Central memory CD8-positive, alpha-beta T cell (primary cell): Measurements from ENCODE around the gene ZNF532.

ENCODE experiments used
- ATAC-seq: fragments of 150-1000 bp; cut with Tn5 transposase; replicated peaks from 2 replicates; pipeline ENCODE4 v1.10.0; 2022; ENCODE audit warnings: mild to moderate bottlenecking, moderate FRiP score, moderate number of reproducible peaks; ENCODE audit not compliant: poor library complexity, severe bottlenecking; ENCODE audit errors: extremely low read depth
- DNase-seq, 2 donors: peaks; one replicate each; pipeline ENCODE4 v3.0.0; 2021; ENCODE audit warnings: low spot score in 2 of 2
- H3K27ac Mint-ChIP-seq: one replicate; pipeline ENCODE4 v1.8.0; 2022; ENCODE audit warnings: low read depth, mild to moderate bottlenecking, moderate library complexity, mixed read lengths
- H3K27me3 Mint-ChIP-seq: one replicate; pipeline ENCODE4 v1.8.0; 2022; ENCODE audit warnings: mixed read lengths
- H3K36me3 Mint-ChIP-seq: one replicate; pipeline ENCODE4 v1.8.0; 2022; ENCODE audit warnings: mild to moderate bottlenecking, moderate library complexity, mixed read lengths; ENCODE audit not compliant: insufficient read depth
- H3K4me1 Mint-ChIP-seq: one replicate; pipeline ENCODE4 v1.8.0; 2022; ENCODE audit warnings: mixed read lengths
- H3K4me3 Mint-ChIP-seq: one replicate; pipeline ENCODE4 v1.8.0; 2022; ENCODE audit warnings: mild to moderate bottlenecking, moderate library complexity, mixed read lengths
- H3K9me3 Mint-ChIP-seq: one replicate; pipeline ENCODE4 v1.8.0; 2022; ENCODE audit warnings: mixed read lengths

The ZNF532 gene

GRCh38 chr18:58866066-58866772 lies 1.5 kb downstream of the ZNF532 start:
- H3K9me3 Mint-ChIP-seq: no peaks in the 10 kb centered on the region
- DNase-seq (no peak), ATAC-seq (no peak)
- peaks cover 45% of the 10 kb centered on the region for H3K4me1 Mint-ChIP-seq
- H3K4me3 Mint-ChIP-seq: no peak overlapping the region
- no peak overlapping the region for H3K27ac Mint-ChIP-seq
- peaks cover 11% of the 10 kb centered on the region for H3K27me3 Mint-ChIP-seq
- peaks cover 21% of the 10 kb centered on the region for H3K36me3 Mint-ChIP-seq

- ATAC-seq (no peak), DNase-seq (no peak)
- H3K27me3 Mint-ChIP-seq: peaks cover 11% of the 10 kb centered on the region
- H3K4me3 Mint-ChIP-seq: no peak overlapping the region
- no peak overlapping the region for H3K27ac Mint-ChIP-seq
- H3K4me1 Mint-ChIP-seq: peaks cover 49% of the 10 kb centered on the region
- peaks cover 21% of the 10 kb centered on the region for H3K36me3 Mint-ChIP-seq
- no peaks in the 10 kb centered on the region for H3K9me3 Mint-ChIP-seq
These were observed 2.1 kb downstream of the ZNF532 start for GRCh38 chr18:58866773-58867150.

DNA sequence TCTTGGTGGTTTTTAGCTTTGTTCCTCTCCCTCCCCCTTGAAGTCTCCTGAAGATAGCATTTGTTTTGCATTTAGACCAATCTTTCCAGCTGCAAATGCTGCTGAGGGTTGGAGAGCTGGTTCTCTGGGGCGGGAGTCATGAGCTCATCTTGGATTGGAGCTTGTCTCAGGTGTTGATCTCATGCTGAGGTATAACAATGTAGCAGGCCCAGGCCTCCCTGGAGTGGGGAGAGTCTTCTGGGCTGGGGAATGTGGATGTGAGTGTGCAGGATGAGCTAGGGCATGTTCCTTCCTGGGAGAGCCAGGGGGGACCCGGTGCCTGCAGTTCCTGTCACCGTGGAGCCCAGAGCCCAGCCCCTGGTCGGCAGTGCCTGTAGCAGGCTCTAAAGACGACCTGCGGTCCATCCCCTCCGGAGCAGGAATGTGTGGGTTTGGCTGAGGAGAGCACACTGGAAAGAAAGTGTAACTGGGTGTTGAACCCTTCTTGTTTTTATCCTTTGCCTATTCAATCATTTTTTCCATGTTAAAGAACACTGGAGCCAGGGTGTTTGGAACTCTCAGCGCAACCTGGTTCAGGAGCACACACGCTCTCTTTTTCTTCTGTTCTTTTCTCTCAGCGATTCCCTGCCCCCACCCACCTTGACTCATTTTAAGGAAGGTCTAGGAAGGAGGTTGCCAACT lies 2.7 kb downstream of the ZNF532 start:
- no peaks in the 10 kb centered on the region for H3K9me3 Mint-ChIP-seq

GRCh38 chr18:58868440-58868839 lies 3.8 kb downstream of the ZNF532 start:
- DNase-seq (no peak), ATAC-seq (no peak)
- Mint-ChIP-seq H3K27ac (no peak overlapping the region), H3K27me3 (peaks cover 11% of the 10 kb centered on the region), H3K9me3 (no peaks in the 10 kb centered on the region), H3K4me1 (peaks cover 44% of the 10 kb centered on the region), H3K36me3 (peaks cover 22% of the 10 kb centered on the region), H3K4me3 (no peak overlapping the region)

More for the DNA sequence above, 2.7 kb downstream of the ZNF532 start:
- H3K36me3 Mint-ChIP-seq: peaks cover 21% of the 10 kb centered on the region
- peaks cover 11% of the 10 kb centered on the region for H3K27me3 Mint-ChIP-seq
- no peak for DNase-seq
- no peak for ATAC-seq
- H3K4me3 Mint-ChIP-seq: no peak overlapping the region
- H3K27ac Mint-ChIP-seq: no peak overlapping the region
- H3K4me1 Mint-ChIP-seq: peaks cover 49% of the 10 kb centered on the region

- no peaks in the 10 kb centered on the region for H3K9me3 Mint-ChIP-seq
- no peak for DNase-seq
- no peak overlapping the region for H3K27ac Mint-ChIP-seq
- no peak overlapping the region for H3K4me3 Mint-ChIP-seq
- peaks cover 8% of the 10 kb centered on the region for H3K27me3 Mint-ChIP-seq
- peaks cover 24% of the 10 kb centered on the region for H3K36me3 Mint-ChIP-seq
- no peak for ATAC-seq
- H3K4me1 Mint-ChIP-seq: peaks cover 36% of the 10 kb centered on the region
These were observed 5.5 kb downstream of the ZNF532 start for GRCh38 chr18:58870130-58870529.

DNA sequence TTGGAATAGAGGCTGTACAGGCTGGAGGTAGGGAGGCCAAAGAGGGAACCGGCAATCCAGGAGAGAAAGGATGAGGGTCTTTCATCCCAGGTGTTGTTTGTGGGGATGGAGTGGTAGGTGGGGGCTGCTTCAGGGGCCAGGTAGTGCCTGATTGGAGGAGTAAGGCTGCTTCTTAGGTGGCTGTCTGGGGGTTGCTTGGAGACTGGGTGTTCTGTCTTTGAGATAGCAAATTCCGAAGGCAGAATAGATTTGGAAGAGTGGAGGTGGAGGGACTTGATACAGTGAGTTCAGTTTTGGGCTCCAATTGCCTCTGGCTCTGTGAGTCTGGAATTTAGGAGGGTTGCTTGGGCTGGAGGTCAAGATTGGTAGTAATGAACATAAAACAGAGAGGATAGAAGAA lies 5.9 kb downstream of the ZNF532 start:
- Mint-ChIP-seq H3K36me3 (peaks cover 21% of the 10 kb centered on the region), H3K9me3 (no peaks in the 10 kb centered on the region), H3K27ac (no peak overlapping the region), H3K27me3 (peaks cover 3% of the 10 kb centered on the region), H3K4me1 (peaks cover 31% of the 10 kb centered on the region), H3K4me3 (no peak overlapping the region)
- ATAC-seq: no peak
- no peak for DNase-seq

DNA sequence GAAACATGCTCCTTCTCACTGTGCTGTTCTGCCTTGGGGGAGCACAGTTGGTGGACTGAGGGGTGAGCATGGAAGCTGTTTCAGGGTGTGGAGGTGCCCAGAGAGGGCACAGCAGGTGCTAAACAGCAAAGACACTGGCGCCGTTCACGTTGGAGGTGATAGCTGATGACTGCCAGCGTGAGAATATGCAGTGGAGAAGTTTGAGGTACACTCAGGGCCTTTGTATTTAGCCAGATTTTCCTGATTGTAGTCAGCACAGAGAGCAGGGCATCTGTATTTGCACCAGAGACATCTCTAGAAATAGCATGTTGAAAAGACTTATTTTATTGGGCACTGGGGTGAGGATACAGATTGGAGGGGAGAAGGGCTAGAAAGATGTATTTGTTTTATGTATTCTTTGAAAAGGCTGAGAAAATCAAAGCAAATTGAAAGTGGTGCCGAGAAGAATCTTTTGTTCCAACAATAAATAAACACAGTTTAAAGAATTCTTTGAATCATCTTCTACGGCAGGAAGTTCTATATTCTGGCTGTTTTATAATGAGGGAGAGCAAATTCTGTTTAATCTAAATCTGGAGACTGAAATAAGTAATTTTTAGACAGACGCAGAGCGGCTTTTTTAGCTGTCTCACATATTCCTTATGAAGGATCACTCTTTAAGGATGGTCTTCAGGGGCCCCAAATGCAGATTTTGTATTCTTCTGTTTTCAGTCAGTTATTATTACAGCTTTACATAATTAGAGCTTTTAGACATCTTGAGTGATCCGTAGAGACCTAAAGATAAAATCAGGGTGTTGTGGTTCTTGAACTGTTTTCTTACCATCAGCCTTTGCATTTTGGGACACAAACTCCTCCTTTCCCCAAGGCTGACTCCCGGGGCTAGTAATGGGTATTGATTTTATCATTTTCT lies 7.1 kb downstream of the ZNF532 start:
- DNase-seq (no peak), ATAC-seq (no peak)
- Mint-ChIP-seq H3K4me1 (peaks cover 22% of the 10 kb centered on the region), H3K9me3 (no peaks in the 10 kb centered on the region), H3K4me3 (no peak overlapping the region), H3K36me3 (peaks cover 21% of the 10 kb centered on the region), H3K27ac (no peak overlapping the region), H3K27me3 (no peaks in the 10 kb centered on the region)

- H3K36me3 Mint-ChIP-seq: peaks cover 20% of the 10 kb centered on the region
- no peak for DNase-seq
- H3K4me3 Mint-ChIP-seq: no peak overlapping the region
- H3K27ac Mint-ChIP-seq: no peak overlapping the region
- no peaks in the 10 kb centered on the region for H3K27me3 Mint-ChIP-seq
- no peaks in the 10 kb centered on the region for H3K9me3 Mint-ChIP-seq
- ATAC-seq: no peak
- H3K4me1 Mint-ChIP-seq: peaks cover 11% of the 10 kb centered on the region
These were observed 14.0 kb downstream of the ZNF532 start for GRCh38 chr18:58878640-58879039.

DNA sequence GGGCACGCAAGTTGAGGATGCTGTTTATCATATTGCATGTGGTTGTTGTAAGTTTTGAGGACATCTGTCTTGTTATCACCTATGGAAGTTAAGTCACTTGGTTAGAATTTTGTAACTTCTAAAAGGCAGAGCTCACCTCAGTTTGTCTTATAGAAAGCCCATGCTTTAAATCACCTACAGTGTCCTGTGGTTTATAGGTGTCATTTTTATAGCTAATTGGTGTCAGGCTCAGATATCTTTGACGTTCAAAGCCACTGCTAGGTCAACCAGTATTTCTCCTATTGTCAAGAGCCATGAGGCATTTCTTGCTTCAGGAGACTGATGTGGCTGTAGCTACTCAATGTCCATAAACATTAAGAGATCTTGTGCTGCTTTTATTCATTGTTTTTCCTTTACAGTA lies 16.8 kb downstream of the ZNF532 start:
- Mint-ChIP-seq H3K27ac (no peak overlapping the region), H3K27me3 (no peaks in the 10 kb centered on the region), H3K36me3 (peaks cover 16% of the 10 kb centered on the region), H3K4me1 (peaks cover 11% of the 10 kb centered on the region), H3K9me3 (no peaks in the 10 kb centered on the region), H3K4me3 (no peak overlapping the region)
- DNase-seq (no peak), ATAC-seq (no peak)

- no peak for ATAC-seq
- Mint-ChIP-seq H3K9me3 (no peaks in the 10 kb centered on the region), H3K27ac (peak overlapping the region; percentile 44), H3K27me3 (no peaks in the 10 kb centered on the region), H3K36me3 (peaks cover 16% of the 10 kb centered on the region), H3K4me1 (peaks cover 14% of the 10 kb centered on the region), H3K4me3 (no peak overlapping the region)
- DNase-seq: no peak
These were observed 17.4 kb downstream of the ZNF532 start for GRCh38 chr18:58882044-58882443.

DNA sequence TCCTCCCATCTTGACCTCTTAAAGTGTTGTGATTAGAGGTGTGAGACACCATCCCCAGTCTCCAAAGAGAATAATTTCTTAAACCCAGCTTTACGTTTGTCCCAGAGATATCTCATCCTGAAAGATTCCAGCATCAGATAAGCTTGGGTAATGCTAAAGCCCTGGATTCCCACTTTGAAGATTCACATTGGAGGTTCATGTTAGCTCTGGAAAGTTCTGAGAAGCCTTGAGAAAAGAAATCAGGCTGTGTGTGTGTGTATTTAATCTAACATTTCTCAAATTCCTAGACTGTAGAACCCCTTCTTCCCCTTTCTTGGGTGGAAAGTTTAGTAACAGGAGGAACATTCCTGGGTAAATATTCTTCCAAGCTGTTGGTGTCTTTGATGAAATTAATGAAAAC lies 18.0 kb downstream of the ZNF532 start:
- no peaks in the 10 kb centered on the region for H3K27me3 Mint-ChIP-seq

DNA sequence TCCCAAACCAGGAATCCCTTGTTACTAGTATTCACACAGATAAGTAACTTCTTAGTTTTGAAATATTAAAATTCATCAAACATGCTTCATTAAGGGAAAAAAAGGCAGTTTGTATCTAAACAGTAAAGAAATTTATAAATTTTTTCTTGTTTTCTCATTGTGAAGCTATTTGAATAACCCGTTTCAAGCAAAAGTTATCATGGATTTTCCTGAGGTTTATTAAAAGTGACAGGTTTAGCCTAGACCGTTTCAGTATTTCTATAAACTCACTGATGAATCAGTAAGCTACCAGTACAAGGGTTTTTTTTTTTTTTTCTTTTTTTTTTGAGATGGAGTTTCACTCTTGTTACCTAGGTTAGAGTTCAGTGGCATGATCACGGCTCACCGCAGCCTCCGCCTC lies 20.0 kb downstream of the ZNF532 start:
- peaks cover 12% of the 10 kb centered on the region for H3K36me3 Mint-ChIP-seq
- H3K4me1 Mint-ChIP-seq: peaks cover 14% of the 10 kb centered on the region
- H3K4me3 Mint-ChIP-seq: no peak overlapping the region
- H3K9me3 Mint-ChIP-seq: no peaks in the 10 kb centered on the region
- DNase-seq (no peak), ATAC-seq (no peak)
- H3K27ac Mint-ChIP-seq: no peak overlapping the region
- H3K27me3 Mint-ChIP-seq: no peaks in the 10 kb centered on the region

More for the DNA sequence above, 18.0 kb downstream of the ZNF532 start:
- H3K4me1 Mint-ChIP-seq: peaks cover 14% of the 10 kb centered on the region
- peak overlapping the region; percentile 44 for H3K27ac Mint-ChIP-seq
- H3K36me3 Mint-ChIP-seq: peaks cover 15% of the 10 kb centered on the region
- DNase-seq: no peak
- no peaks in the 10 kb centered on the region for H3K9me3 Mint-ChIP-seq
- no peak for ATAC-seq
- H3K4me3 Mint-ChIP-seq: no peak overlapping the region
